ENCODE results near the gene CABLES2.

CABLES2 gene

GRCh38 chr20:62344092-62344491 is 63.0 kb downstream of the CABLES2 start:
- no peak for ATAC-seq

GRCh38 chr20:62342910-62343309 is 64.2 kb downstream of the CABLES2 start:
- TF ChIP-seq TSHZ2 (CRISPR knock-in tag; IDR thresholded peaks at IDR 0.05) (no peak), ZNF70 (CRISPR knock-in tag; IDR thresholded peaks at IDR 0.05) (no peak), CREB5 (CRISPR knock-in tag; IDR thresholded peaks at IDR 0.05; ENCODE audit: low read depth) (no peak), OSR1 (CRISPR knock-in tag; IDR thresholded peaks at IDR 0.05) (no peak), RARB (CRISPR knock-in tag; IDR thresholded peaks at IDR 0.05) (no peak), PPARA (CRISPR knock-in tag; IDR thresholded peaks at IDR 0.05; ENCODE audit: borderline replicate concordance) (no peak), BACH2 (CRISPR knock-in tag; IDR thresholded peaks at IDR 0.05; ENCODE audit: borderline replicate concordance) (no peak), ESRRG (CRISPR knock-in tag; IDR thresholded peaks at IDR 0.05) (no peak), SNAI2 (CRISPR knock-in tag; IDR thresholded peaks at IDR 0.05) (no peak), ISL1 (CRISPR knock-in tag; IDR thresholded peaks at IDR 0.05) (no peak), CSRNP3 (CRISPR knock-in tag; IDR thresholded peaks at IDR 0.05) (no peak), CSDC2 (CRISPR knock-in tag; IDR thresholded peaks at IDR 0.05) (no peak), TOX (CRISPR knock-in tag; IDR thresholded peaks at IDR 0.05; ENCODE audit: borderline replicate concordance) (no peak), ZNF565 (CRISPR knock-in tag; conservative IDR thresholded peaks at IDR 0.05; ENCODE audit: low read depth) (no peak), PATZ1 (CRISPR knock-in tag; IDR thresholded peaks at IDR 0.05; ENCODE audit: borderline replicate concordance) (no peak), GLIS3 (CRISPR knock-in tag; IDR thresholded peaks at IDR 0.05) (no peak)
- ATAC-seq: no peak

More at GRCh38 chr20:62344092-62344491, 63.0 kb downstream of the CABLES2 start:
- TF ChIP-seq TOX (CRISPR knock-in tag; IDR thresholded peaks at IDR 0.05; ENCODE audit: borderline replicate concordance) (no peak), PPARA (CRISPR knock-in tag; IDR thresholded peaks at IDR 0.05; ENCODE audit: borderline replicate concordance) (no peak), TSHZ2 (CRISPR knock-in tag; IDR thresholded peaks at IDR 0.05) (no peak), ARNTL (CRISPR knock-in tag; IDR thresholded peaks at IDR 0.05; ENCODE audit: borderline replicate concordance, low read depth) (no peak), RARB (CRISPR knock-in tag; IDR thresholded peaks at IDR 0.05) (no peak), GLIS3 (CRISPR knock-in tag; IDR thresholded peaks at IDR 0.05) (no peak), ZC3H10 (CRISPR knock-in tag; IDR thresholded peaks at IDR 0.05) (no peak), ZNF8 (CRISPR knock-in tag; IDR thresholded peaks at IDR 0.05) (no peak), CSDC2 (CRISPR knock-in tag; IDR thresholded peaks at IDR 0.05) (no peak), ZFP3 (CRISPR knock-in tag; IDR thresholded peaks at IDR 0.05) (no peak), OSR1 (CRISPR knock-in tag; IDR thresholded peaks at IDR 0.05) (no peak), ISL1 (CRISPR knock-in tag; IDR thresholded peaks at IDR 0.05) (no peak), CSRNP3 (CRISPR knock-in tag; IDR thresholded peaks at IDR 0.05) (no peak)

All from SK-N-SH treated with all-trans-retinoic acid at 6 μM for 48 hours (cell line).